Stimulated activated naive B cell treated with anti-CD40 and anti-IgM and Interleukin-4, amounts not matched to agents 10 μg/mL and 1 μg/mL and 100 μg/mL, for 72 hours (primary cell): Measurements from ENCODE around the gene BLCAP.
"Not testable (repeated sequence)": the region's sequence is repeated elsewhere in the genome, so short reads cannot be mapped to it uniquely, and the experiment has no call there.

Source experiments
- ATAC-seq, 2 donors: fragments of 150-1000 bp; cut with Tn5 transposase; replicated peaks; 2 replicates each; pipeline ENCODE4 v1.10.0; 2021; ENCODE audit warnings: moderate library complexity in 1 of 2
- DNase-seq: peaks from one replicate; pipeline ENCODE4 v3.0.0; 2021
- H3K27ac Mint-ChIP-seq: one replicate; pipeline ENCODE4 v1.8.0; 2022; ENCODE audit warnings: mild to moderate bottlenecking, mixed read lengths
- H3K27me3 Mint-ChIP-seq, 2 donors: one replicate each; pipeline ENCODE4 v1.8.0; 2022; ENCODE audit warnings: mixed read lengths in 2 of 2
- H3K36me3 Mint-ChIP-seq, 2 donors: one replicate each; pipeline ENCODE4 v1.8.0; 2022; ENCODE audit warnings: mixed read lengths in 2 of 2, mild to moderate bottlenecking in 1 of 2
- H3K4me1 Mint-ChIP-seq, 2 donors: one replicate each; pipeline ENCODE4 v1.8.0; 2022; ENCODE audit warnings: mixed read lengths in 2 of 2, mild to moderate bottlenecking in 1 of 2
- H3K4me3 Mint-ChIP-seq, 2 donors: one replicate each; pipeline ENCODE4 v1.8.0; 2022; ENCODE audit warnings: mild to moderate bottlenecking in 2 of 2, mixed read lengths in 2 of 2, moderate library complexity in 1 of 2
- H3K9me3 Mint-ChIP-seq, 2 donors: one replicate each; pipeline ENCODE4 v1.8.0; 2022; ENCODE audit warnings: mixed read lengths in 2 of 2, mild to moderate bottlenecking in 1 of 2

BLCAP gene

DNA sequence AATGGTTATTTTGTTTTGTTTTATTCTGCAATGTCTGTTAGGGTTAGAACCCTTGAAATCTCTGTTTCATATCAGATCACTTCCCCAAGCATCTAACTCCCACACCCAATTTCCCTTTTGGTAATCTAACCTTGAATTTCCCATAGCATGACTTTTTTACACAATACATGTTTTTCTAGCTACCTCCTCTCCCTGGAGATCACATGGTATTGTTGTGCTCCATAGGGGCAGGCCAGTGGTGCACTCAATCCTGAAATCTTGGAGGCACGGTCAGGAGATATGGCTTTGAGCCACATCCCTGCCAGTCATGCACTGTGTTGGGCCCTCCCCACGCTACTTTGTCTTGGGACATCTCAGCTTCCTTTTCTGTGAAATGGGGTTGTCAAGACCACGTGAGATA is 43.3 kb downstream of the BLCAP start:
- peaks cover 35% of the 10 kb centered on the region in 2 donors for H3K27me3 Mint-ChIP-seq
- peaks cover 5 to 8% of the 10 kb centered on the region in 2 donors for H3K4me1 Mint-ChIP-seq
- H3K4me3 Mint-ChIP-seq = no peak overlapping the region
- peaks cover 5% of the 10 kb centered on the region in 2 donors for H3K9me3 Mint-ChIP-seq
- H3K27ac Mint-ChIP-seq = no peak overlapping the region
- DNase-seq (no peak), ATAC-seq (no peak)
- H3K36me3 Mint-ChIP-seq = peaks cover 4 to 7% of the 10 kb centered on the region in 2 donors

DNA sequence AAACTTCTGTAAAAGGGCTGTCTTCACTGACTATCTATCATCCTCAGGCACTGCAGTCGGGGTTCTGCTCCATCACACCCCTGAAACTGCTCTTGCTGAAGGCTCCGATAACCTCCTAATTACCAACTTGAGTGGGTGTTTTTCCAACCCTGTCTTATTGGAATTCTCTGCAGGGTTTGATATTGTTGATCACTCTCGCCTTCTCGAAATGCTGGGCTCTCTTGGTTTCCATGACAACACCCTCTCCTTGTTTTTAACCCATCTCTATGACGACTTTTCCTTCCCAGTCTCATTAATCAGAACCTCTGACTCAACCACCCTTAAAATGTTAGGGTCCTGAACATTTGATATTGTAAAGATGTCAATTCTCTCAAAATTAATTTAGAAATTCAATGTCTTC is 46.1 kb downstream of the BLCAP start:
- no peak overlapping the region for H3K27ac Mint-ChIP-seq
- ATAC-seq (no peak), DNase-seq (no peak)
- H3K27me3 Mint-ChIP-seq = peaks cover 42 to 43% of the 10 kb centered on the region in 2 donors
- peaks cover 2 to 5% of the 10 kb centered on the region in 2 donors for H3K4me1 Mint-ChIP-seq
- H3K9me3 Mint-ChIP-seq = peaks cover 5% of the 10 kb centered on the region in 2 donors
- peaks cover 6 to 7% of the 10 kb centered on the region in 2 donors for H3K36me3 Mint-ChIP-seq
- H3K4me3 Mint-ChIP-seq = no peak overlapping the region

DNA sequence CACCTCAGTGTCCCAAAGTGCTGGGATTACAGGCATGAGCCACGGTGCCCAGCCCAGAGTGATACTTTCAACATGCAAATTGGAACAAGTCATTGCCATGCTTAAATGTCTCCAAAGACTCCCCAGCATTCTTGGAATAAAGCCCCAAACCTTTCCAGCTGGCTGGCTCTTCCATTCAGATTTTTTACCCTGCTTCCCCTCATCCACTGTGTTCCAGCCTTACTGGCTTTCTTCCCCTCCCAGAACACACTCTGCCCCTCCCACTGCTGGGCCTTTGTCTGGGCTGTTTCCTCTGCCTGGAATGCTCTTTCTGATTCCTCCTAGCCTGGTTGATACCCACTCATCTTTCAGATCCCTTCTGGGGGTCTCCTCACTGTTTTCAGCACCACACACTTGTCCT is 46.8 kb downstream of the BLCAP start:
- Mint-ChIP-seq H3K4me1 (peaks cover 2 to 5% of the 10 kb centered on the region in 2 donors), H3K9me3 (peaks cover 5% of the 10 kb centered on the region in 2 donors), H3K36me3 (peaks cover 6 to 7% of the 10 kb centered on the region in 2 donors), H3K27ac (no peak overlapping the region), H3K27me3 (peaks cover 39 to 45% of the 10 kb centered on the region in 2 donors), H3K4me3 (no peak overlapping the region)
- ATAC-seq = no peak
- DNase-seq = no peak

DNA sequence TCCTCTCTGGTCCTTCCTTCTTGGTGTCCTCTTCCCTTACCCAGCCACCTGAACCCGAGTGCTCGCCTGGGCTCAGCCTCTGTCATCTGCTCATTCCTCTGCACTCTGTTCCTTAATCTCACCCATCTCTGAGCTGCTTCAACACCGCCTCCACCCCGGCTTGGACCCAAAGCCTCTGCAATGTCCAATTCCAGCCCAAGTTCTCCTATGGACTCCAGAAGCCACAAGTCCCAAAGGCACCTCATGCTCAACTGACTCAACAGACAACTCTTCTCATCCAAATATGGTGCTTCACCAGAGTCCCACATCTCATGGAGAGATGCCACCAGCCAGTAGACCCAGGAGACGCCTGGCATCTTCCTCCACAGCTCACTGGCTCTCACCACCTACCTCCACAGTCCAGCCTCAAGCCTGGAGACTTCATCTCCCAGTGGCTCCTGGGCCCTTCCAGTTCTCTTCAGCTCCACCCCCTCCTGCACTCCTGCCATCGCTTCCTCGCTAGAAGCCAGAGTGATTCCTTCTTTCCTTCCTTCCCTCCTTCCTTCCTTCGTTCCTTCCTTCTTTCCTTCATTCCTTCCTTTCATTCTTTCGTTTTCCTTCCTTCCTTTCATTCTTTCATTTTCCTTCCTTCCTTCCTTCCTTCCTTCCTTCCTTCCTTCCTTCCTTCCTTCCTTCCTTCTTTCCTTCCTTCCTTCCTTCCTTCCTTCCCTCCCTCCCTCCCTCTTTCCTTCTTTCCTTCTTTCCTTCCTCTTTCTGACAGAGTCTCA is 47.6 kb downstream of the BLCAP start:
- peaks cover 2 to 5% of the 10 kb centered on the region in 2 donors for H3K4me1 Mint-ChIP-seq
- peaks cover 6 to 10% of the 10 kb centered on the region in 2 donors for H3K36me3 Mint-ChIP-seq
- DNase-seq (no peak), ATAC-seq (no peak)
- H3K27ac Mint-ChIP-seq = no peak overlapping the region
- H3K4me3 Mint-ChIP-seq = no peak overlapping the region
- H3K27me3 Mint-ChIP-seq = peaks cover 32 to 46% of the 10 kb centered on the region in 2 donors
- peaks cover 7 to 11% of the 10 kb centered on the region in 2 donors for H3K9me3 Mint-ChIP-seq

- Mint-ChIP-seq H3K4me1 (peaks cover 0 to 5% of the 10 kb centered on the region in 2 donors), H3K4me3 (no peak overlapping the region), H3K36me3 (peaks cover 6 to 10% of the 10 kb centered on the region in 2 donors), H3K27ac (no peak overlapping the region), H3K9me3 (peaks cover 7 to 11% of the 10 kb centered on the region in 2 donors), H3K27me3 (peaks cover 37 to 48% of the 10 kb centered on the region in 2 donors)
- DNase-seq (no peak), ATAC-seq (no peak)
These were observed 48.4 kb downstream of the BLCAP start for GRCh38 chr20:37479266-37479665.

GRCh38 chr20:37477041-37477440 is 50.6 kb downstream of the BLCAP start:
- no peak overlapping the region for H3K27ac Mint-ChIP-seq
- peaks cover 7 to 11% of the 10 kb centered on the region in 2 donors for H3K9me3 Mint-ChIP-seq
- ATAC-seq (no peak), DNase-seq (no peak)
- no peak overlapping the region for H3K4me3 Mint-ChIP-seq
- H3K36me3 Mint-ChIP-seq = peaks cover 6 to 10% of the 10 kb centered on the region in 2 donors
- peaks cover 0 to 5% of the 10 kb centered on the region in 2 donors for H3K4me1 Mint-ChIP-seq
- H3K27me3 Mint-ChIP-seq = peaks cover 37 to 49% of the 10 kb centered on the region in 2 donors

DNA sequence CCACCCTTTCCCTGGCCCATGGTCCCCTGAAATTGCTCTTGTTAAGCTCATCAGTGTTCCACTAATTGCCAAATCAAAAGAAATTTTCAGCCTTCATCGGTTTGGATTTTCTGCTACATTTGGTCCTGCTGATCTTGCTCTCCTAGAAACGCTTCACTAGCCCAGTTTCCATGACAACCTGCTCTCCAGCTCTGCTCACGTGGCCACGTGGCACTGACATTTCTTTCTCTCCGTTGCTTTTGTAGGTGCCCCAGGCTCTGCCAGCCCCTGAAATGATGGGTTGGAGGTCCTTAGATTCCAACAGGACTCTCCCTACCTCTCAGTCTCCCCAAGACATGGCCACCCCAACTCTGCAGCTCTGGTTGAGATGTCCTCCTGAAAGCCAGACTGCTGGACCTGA is 52.4 kb downstream of the BLCAP start:
- H3K4me3 Mint-ChIP-seq = no peak overlapping the region
- no peak for ATAC-seq
- DNase-seq = no peak
- peaks cover 2 to 6% of the 10 kb centered on the region in 2 donors for H3K9me3 Mint-ChIP-seq
- H3K4me1 Mint-ChIP-seq = no peaks in the 10 kb centered on the region
- no peak overlapping the region for H3K27ac Mint-ChIP-seq
- peaks cover 21 to 38% of the 10 kb centered on the region in 2 donors for H3K27me3 Mint-ChIP-seq
- peaks cover 4 to 9% of the 10 kb centered on the region in 2 donors for H3K36me3 Mint-ChIP-seq

GRCh38 chr20:37474386-37474785 is 53.3 kb downstream of the BLCAP start:
- Mint-ChIP-seq H3K27me3 (peaks cover 22 to 32% of the 10 kb centered on the region in 2 donors), H3K9me3 (peaks cover 2 to 6% of the 10 kb centered on the region in 2 donors)

GRCh38 chr20:37473249-37474000 is 54.3 kb downstream of the BLCAP start:
- Mint-ChIP-seq H3K27me3 (peaks cover 19 to 31% of the 10 kb centered on the region in 2 donors), H3K4me1 (peaks cover 0 to 3% of the 10 kb centered on the region in 2 donors), H3K9me3 (peaks cover 2 to 6% of the 10 kb centered on the region in 2 donors), H3K36me3 (peaks cover 0 to 3% of the 10 kb centered on the region in 2 donors), H3K27ac (no peak overlapping the region), H3K4me3 (no peak overlapping the region)
- ATAC-seq (no peak), DNase-seq (no peak)

More at GRCh38 chr20:37474386-37474785, 53.3 kb downstream of the BLCAP start:
- ATAC-seq (no peak), DNase-seq (no peak)
- H3K36me3 Mint-ChIP-seq = peaks cover 2 to 3% of the 10 kb centered on the region in 2 donors
- H3K4me1 Mint-ChIP-seq = no peaks in the 10 kb centered on the region
- H3K4me3 Mint-ChIP-seq = no peak overlapping the region
- no peak overlapping the region for H3K27ac Mint-ChIP-seq

GRCh38 chr20:37472435-37472834 is 55.2 kb downstream of the BLCAP start:
- not testable (repeated sequence) for H3K27ac Mint-ChIP-seq, H3K4me3 Mint-ChIP-seq, H3K9me3 Mint-ChIP-seq, ATAC-seq, H3K36me3 Mint-ChIP-seq, H3K4me1 Mint-ChIP-seq, DNase-seq
- peaks cover 19 to 26% of the 10 kb centered on the region in 2 donors for H3K27me3 Mint-ChIP-seq

DNA sequence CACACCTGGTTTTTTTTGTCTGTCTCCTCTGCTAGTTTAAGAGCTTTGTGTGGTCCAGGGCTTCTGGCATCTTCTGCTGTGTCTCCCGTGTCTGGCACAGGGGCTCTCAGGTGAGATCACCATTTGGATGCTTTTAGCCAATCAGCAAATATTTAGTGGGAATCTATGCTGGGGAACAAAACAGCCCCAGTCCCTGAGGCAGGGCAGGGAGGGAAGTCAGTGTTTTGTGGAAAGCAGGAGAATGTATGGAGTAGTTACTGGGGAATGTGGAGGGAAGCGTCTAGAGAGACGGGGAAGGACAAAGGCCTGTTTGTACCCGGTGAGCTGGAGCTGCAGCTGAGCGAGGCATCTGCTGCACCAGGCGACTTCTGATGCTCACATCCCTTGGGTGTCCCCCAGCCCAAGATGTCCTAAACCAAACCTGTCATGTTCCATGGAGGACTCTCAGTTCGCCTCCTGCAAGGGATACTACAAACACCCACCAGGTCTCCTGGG is 55.9 kb downstream of the BLCAP start:
- H3K27me3 Mint-ChIP-seq = peaks cover 24 to 30% of the 10 kb centered on the region in 2 donors
- DNase-seq (no peak), ATAC-seq (no peak)
- H3K27ac Mint-ChIP-seq = no peak overlapping the region
- H3K4me3 Mint-ChIP-seq = no peak overlapping the region
- H3K36me3 Mint-ChIP-seq = peaks cover 0 to 3% of the 10 kb centered on the region in 2 donors
- peaks cover 2 to 6% of the 10 kb centered on the region in 2 donors for H3K9me3 Mint-ChIP-seq
- H3K4me1 Mint-ChIP-seq = peaks cover 0 to 3% of the 10 kb centered on the region in 2 donors

DNA sequence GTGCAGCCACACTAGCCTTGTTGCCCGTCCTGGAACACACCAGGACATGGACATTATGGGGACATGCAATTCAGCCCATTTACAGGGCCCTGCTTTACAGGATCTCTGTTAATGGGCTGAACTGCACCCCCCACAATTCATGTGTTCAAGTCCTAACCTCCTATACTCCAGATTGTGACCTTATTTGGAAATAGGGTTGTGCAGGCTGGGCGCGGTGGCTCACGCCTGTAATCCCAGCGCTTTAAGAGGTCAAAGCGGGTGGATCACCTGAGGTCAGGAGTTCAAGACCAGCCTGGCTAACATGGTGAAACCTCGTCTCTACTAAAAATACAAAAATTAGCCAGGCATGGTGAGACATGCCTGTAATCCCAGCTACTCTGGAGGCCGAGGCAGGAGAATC is 57.5 kb downstream of the BLCAP start:
- H3K4me1 Mint-ChIP-seq, H3K36me3 Mint-ChIP-seq, H3K27ac Mint-ChIP-seq, DNase-seq, ATAC-seq, H3K4me3 Mint-ChIP-seq, H3K9me3 Mint-ChIP-seq: not testable (repeated sequence)
- peaks cover 31% of the 10 kb centered on the region in 2 donors for H3K27me3 Mint-ChIP-seq

GRCh38 chr20:37469531-37469930 is 58.1 kb downstream of the BLCAP start:
- Mint-ChIP-seq H3K9me3 (no peaks in the 10 kb centered on the region), H3K36me3 (no peaks in the 10 kb centered on the region), H3K27me3 (peaks cover 29 to 31% of the 10 kb centered on the region in 2 donors), H3K27ac (no peak overlapping the region), H3K4me1 (peaks cover 0 to 3% of the 10 kb centered on the region in 2 donors), H3K4me3 (no peak overlapping the region)
- ATAC-seq = no peak
- no peak for DNase-seq

- DNase-seq = no peak
- Mint-ChIP-seq H3K4me1 (peaks cover 0 to 3% of the 10 kb centered on the region in 2 donors), H3K27ac (no peak overlapping the region), H3K4me3 (no peak overlapping the region), H3K27me3 (peaks cover 31 to 32% of the 10 kb centered on the region in 2 donors), H3K36me3 (no peaks in the 10 kb centered on the region), H3K9me3 (no peaks in the 10 kb centered on the region)
- ATAC-seq = no peak
These were observed 58.8 kb downstream of the BLCAP start for GRCh38 chr20:37468886-37469285.
